GM19099 (cell line): ENCODE results near the gene ACKR1.

ENCODE experiments used
- POLR2A ChIP-seq: IDR thresholded peaks from 3 replicates; pipeline ENCODE4 v1.6.1; 2011; ENCODE audit warnings: low read depth; ENCODE audit not compliant: insufficient read length; ENCODE audit errors: extremely low read depth

The ACKR1 gene

DNA sequence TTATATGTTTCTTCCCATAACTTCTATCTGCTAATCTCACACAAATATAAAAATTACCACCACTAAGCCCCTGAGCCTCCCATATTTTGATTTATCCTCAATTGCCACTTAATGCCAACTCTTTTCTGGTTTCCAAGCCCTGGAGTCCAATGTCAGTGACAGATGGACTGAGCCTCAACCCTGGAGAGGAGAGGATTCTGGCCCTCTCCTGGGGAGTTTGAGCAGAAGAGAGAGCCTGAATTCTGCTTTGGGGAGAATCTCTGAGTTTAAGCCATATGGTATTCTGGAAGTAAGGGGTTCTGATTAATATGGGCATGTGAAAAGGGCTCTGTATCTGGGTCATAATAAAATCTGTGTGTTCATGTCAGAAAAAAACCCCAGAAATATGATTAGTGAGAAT, 24.8 kb upstream of the ACKR1 start:
- no peak for TF ChIP-seq POLR2A

GRCh38 chr1:159180516-159180915, 24.2 kb upstream of the ACKR1 start:
- TF ChIP-seq POLR2A: no peak

- no peak for TF ChIP-seq POLR2A
These were observed 23.2 kb upstream of the ACKR1 start for GRCh38 chr1:159181328-159182024.

GRCh38 chr1:159184201-159184600, 20.5 kb upstream of the ACKR1 start:
- TF ChIP-seq POLR2A: no peak

DNA sequence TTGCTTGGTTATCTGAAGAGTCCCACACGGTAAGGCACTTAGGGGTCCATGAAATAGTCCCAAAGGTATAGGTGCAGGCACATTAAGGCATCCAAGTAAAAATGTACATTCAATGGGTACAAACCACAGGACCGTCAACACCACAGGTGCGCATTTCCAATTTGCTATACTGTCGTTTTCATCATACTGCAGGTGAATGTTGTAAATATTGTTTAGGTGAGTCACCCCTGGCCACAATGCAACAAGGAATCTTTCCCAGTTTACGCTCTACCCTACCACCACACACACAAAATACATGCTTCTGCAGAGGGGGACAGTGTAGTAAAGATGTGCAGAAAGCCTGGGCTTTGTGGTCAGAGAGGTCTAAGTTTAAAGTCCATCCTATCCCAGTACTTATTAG, 19.6 kb upstream of the ACKR1 start:
- TF ChIP-seq POLR2A: no peak

DNA sequence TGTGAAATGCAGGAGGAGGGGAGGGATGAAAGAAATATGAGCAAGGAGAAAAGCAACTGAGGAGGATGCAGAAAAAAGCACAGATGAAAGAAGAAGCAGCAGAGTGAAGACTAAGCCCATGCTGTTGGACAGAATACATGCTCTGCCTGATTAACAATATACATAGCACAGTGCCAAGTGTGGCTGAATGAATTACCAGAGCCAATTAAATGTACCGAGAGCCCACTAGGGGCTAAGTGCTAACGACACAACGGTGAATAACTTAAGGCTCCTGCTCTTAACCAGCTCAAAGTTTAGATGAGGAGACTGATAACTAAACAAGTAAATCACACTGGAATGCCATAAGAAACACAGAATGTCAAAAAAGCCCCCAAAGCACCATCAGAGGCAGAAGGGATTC, 17.6 kb upstream of the ACKR1 start:
- TF ChIP-seq POLR2A: no peak

DNA sequence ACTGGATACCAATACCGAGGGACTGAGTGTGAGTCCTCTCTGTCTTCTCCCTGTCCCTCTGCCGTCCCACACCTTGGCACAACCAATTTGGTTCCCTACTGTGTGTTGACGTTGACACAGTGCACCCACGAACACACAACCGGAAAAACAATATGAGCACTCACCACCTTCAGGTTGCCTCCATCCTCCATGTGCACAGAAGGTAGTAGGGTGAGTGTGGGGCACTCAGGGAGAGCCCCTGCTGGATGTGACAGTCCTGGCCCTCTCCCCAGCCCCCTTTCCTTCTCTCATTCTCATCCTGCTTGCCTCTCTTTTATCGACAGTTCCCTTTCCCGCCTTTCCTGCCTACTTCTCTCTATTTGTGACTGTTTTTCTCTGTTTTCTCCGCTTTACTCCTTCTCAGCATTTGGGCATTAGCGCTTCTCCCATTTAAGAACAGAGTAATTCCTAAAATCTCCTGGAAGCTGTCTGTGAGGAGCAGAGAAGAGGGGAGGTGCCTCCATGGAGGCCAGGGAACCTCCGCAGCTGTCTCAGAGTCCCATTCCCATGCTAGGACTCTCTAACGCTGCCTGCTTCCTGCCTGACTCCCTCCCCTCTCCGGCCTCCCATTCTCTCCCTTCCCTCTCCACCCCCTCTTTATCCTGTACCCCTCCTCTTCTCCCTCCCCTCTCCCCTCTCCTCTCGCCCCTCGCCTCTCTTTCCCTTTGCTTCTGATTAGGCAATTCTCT, 16.9 kb upstream of the ACKR1 start:
- no peak for TF ChIP-seq POLR2A

DNA sequence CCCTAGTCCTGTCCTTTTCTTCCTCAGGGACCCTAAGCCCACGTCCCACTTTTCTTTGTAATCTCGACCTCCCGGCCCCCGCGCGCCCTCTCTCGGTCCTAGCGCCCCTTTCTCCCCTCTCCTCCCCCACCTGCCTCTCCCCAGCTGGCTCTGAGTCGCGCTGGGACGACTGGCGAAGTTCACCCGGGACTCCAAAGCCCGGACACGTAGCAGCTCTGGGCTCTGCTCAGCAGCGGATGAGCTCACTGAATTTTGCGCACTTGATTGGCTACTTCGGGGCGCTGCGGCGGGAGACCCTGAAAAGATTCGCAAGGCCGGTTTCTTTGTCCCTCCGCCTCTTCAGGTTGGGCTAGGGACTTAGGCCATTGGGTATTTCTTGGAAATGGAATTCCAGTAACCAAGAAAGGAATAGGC, 16.3 kb upstream of the ACKR1 start:
- TF ChIP-seq POLR2A: peak; percentile 38

DNA sequence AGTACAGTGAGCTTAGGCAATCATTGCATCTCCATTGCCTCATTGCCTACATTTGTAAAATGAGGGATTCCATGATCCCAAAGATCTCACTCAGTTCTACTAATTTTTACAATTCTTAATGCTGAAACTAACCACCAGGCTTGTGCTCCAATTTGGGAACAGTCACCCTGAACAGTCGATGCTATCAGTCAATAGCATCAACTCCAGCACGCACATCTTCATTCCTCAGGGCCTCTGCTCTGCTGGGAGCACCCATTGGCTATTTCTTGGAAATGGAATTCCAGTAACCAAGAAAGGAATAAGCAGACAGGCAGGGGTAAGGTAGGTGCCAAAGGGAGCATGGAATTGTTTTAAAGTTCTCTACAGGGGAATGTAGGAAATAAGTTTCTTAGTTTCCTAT, 14.2 kb upstream of the ACKR1 start:
- no peak for TF ChIP-seq POLR2A

DNA sequence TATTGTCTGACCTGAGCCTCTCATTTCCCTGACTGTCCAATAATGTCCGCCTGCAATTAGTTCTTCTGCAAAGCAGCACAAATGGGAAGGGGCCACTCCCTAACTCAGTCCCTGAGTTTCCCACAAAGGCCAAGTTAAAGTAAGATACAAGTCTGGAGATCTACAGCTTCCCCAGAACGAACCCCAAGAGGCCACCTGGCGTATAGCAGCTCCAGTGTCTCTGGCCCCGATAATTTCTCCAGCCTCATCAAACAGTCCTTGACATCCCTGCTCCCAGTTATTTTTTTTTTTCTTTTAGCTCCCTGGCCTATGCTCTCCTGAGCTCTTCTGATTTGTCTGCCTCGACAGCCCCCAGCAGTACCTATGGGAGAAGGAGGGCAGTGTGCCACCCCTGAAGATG, 8.1 kb upstream of the ACKR1 start:
- no peak for TF ChIP-seq POLR2A

- TF ChIP-seq POLR2A: no peak
These were observed 6.8 kb upstream of the ACKR1 start for GRCh38 chr1:159197561-159198557.

DNA sequence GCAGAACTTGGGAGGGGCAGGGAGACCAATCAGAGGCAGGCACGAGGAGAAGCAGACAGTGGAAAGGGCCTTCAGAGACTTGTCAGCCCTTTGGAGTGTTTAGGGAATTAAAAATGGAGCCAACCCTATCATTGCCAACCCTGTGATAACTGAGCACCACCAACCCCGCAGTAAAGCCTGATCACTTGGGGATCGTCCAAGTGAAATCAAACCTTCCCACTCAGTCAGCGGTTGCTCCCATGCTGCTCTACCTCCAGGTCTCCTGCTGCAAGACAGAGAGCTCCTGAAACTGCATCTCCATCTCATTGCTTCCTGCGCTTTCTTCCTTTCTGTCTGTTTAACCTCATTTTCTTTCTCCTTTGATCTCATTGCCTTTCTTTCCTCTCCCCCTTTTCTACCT, 4.8 kb upstream of the ACKR1 start:
- no peak for TF ChIP-seq POLR2A

GRCh38 chr1:159200769-159201168, 3.9 kb upstream of the ACKR1 start:
- TF ChIP-seq POLR2A: no peak

DNA sequence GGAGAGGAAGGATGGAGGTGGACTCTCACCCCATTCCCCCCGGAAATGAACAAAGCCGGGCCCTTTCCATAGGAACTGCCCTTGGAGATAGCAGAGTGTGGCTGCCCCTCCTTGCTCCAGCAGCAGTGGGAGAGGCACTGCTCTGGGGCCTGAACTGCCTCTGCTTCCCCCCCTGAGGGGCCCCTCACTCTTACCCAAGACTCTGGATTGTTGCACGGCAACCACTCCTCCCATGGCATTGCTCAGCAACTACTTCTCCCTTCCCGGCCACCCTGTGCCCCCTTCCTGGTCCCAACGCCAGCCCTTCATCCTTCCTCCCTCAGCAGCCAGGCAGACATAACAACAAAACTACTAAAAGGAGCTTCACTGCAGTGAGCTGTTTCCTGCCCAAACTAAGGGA, 3.0 kb upstream of the ACKR1 start:
- TF ChIP-seq POLR2A: no peak

DNA sequence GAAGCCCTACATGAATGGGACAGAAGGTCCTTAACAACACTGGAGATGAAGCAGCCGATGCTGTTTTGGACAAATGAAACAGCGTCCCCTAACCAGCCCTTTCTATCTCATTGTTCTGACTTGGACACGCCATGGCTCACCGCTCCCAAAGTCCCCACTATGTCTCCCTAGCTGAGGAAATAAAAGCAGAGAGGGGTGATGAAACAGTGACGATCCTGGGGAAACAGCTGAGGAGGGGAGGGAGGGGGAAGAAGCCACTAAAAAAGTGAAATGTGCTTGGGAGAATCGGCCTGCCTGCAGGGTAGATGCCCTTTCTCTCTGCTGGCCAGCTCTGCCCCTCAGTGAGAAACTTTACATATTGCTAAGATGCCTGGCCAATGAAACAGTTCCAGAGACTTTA, 1.1 kb upstream of the ACKR1 start:
- no peak for TF ChIP-seq POLR2A
